IPS-15b (cell line): Measurements from ENCODE around the gene GALT.
A peak's percentile ranks its signal among the peaks of the same experiment; 100 is the strongest.
"Not testable (repeated sequence)": the region's sequence is repeated elsewhere in the genome, so short reads cannot be mapped to it uniquely, and the experiment has no call there.

Source experiments
- H3K27me3 ChIP-seq: one replicate; pipeline ENCODE4 v1.6.1; 2013; ENCODE audit warnings: low read length; ENCODE audit not compliant: control insufficient read depth, insufficient read depth
- H3K36me3 ChIP-seq: one replicate; pipeline ENCODE4 v1.6.1; 2013; ENCODE audit warnings: low read length; ENCODE audit not compliant: control insufficient read depth, insufficient read depth
- H3K4me1 ChIP-seq: one replicate; pipeline ENCODE4 v1.6.1; 2013; ENCODE audit warnings: mild to moderate bottlenecking, low read length; ENCODE audit not compliant: control insufficient read depth, insufficient read depth
- H3K4me3 ChIP-seq: one replicate; pipeline ENCODE4 v1.5.1; 2013; ENCODE audit warnings: low read depth, low read length
- H3K9ac ChIP-seq: one replicate; pipeline ENCODE4 v1.6.1; 2013; ENCODE audit warnings: low read depth, mild to moderate bottlenecking, low read length
- H3K9me3 ChIP-seq: one replicate; pipeline ENCODE4 v1.6.1; 2013; ENCODE audit warnings: mild to moderate bottlenecking, low read length; ENCODE audit not compliant: control insufficient read depth, insufficient read depth

The GALT gene

DNA sequence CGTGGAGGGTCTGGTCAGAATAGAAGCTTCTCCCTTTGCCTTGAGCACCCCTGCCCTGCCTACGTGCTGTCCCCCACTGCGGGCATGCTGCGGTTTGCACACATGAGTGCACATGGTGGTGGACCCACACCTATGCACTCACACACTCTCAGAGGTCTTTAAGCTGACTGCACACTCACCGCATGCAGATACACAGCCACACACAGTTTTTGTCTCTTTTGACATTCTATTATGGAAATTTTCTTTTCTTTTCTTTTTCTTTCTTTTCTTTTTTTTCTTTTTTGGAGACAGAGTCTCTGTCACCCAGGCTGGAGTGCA is 17.0 kb upstream of the GALT start:
- Histone ChIP-seq H3K36me3 (no peaks in the 10 kb centered on the region), H3K9me3 (no peaks in the 10 kb centered on the region), H3K9ac (no peak overlapping the region), H3K4me1 (peaks cover 6% of the 10 kb centered on the region), H3K4me3 (peak overlapping the region; percentile 48), H3K27me3 (peaks cover 83% of the 10 kb centered on the region)

DNA sequence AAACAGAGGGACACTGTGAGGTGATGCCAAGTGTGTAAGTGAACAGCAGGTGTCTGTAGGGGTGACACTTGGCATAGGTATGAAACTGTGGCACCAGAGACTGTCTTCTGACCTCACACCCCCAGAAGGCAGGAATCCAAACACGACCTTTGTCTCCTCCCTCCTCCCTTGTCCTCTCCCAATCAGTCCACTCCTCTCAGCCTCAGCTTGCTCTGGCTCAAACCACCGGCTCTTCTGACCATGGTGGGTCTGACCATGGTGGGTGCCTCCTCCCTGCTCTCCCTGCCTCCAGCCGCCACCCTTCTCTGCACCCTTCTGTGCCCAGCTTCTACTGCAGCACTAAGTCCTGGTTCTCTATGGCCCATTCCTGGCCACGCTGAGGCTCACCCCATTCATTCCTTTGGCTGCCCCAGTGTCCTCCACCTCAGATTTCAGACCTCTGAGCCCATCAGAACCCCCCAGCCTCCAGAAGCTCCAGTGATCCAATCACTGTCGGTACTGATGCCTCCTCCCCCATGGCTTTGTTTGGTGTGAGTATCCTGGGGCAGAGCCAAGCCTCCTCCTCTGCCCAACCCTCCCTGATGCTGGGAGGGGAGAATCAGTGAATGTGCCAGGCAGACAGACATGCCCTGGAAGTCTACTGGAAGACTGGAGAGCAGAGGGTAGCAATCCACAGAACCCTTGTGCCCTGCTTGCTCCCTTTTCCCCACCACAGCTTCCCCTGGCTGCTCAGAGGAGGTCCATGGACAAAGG is 15.9 kb upstream of the GALT start:
- Histone ChIP-seq H3K36me3 (peaks cover 5% of the 10 kb centered on the region), H3K4me3 (peak overlapping the region; percentile 8), H3K4me1 (peaks cover 6% of the 10 kb centered on the region), H3K9me3 (no peaks in the 10 kb centered on the region), H3K27me3 (peaks cover 72% of the 10 kb centered on the region), H3K9ac (no peak overlapping the region)

- peaks cover 7% of the 10 kb centered on the region for H3K36me3 ChIP-seq
- H3K9ac ChIP-seq = no peak overlapping the region
- peaks cover 6% of the 10 kb centered on the region for H3K4me1 ChIP-seq
- no peaks in the 10 kb centered on the region for H3K9me3 ChIP-seq
- H3K27me3 ChIP-seq = peaks cover 54% of the 10 kb centered on the region
- H3K4me3 ChIP-seq = no peak overlapping the region
Observed at GRCh38 chr9:34633166-34633565, 13.3 kb upstream of the GALT start.

- Histone ChIP-seq H3K36me3 (peaks cover 7% of the 10 kb centered on the region), H3K4me3 (no peak overlapping the region), H3K9me3 (no peaks in the 10 kb centered on the region), H3K9ac (no peak overlapping the region), H3K27me3 (peaks cover 47% of the 10 kb centered on the region), H3K4me1 (peaks cover 10% of the 10 kb centered on the region)
Observed at GRCh38 chr9:34633851-34634550, 12.5 kb upstream of the GALT start.

GRCh38 chr9:34634551-34635248 is 11.8 kb upstream of the GALT start:
- Histone ChIP-seq H3K4me1 (peaks cover 8% of the 10 kb centered on the region), H3K9ac (no peak overlapping the region), H3K27me3 (peaks cover 40% of the 10 kb centered on the region), H3K36me3 (peaks cover 7% of the 10 kb centered on the region), H3K4me3 (no peak overlapping the region), H3K9me3 (no peaks in the 10 kb centered on the region)

GRCh38 chr9:34635556-34635955 is 10.9 kb upstream of the GALT start:
- peaks cover 7% of the 10 kb centered on the region for H3K36me3 ChIP-seq
- H3K4me3 ChIP-seq = no peak overlapping the region
- no peak overlapping the region for H3K9ac ChIP-seq
- peaks cover 31% of the 10 kb centered on the region for H3K27me3 ChIP-seq
- no peaks in the 10 kb centered on the region for H3K9me3 ChIP-seq
- H3K4me1 ChIP-seq = peaks cover 8% of the 10 kb centered on the region

DNA sequence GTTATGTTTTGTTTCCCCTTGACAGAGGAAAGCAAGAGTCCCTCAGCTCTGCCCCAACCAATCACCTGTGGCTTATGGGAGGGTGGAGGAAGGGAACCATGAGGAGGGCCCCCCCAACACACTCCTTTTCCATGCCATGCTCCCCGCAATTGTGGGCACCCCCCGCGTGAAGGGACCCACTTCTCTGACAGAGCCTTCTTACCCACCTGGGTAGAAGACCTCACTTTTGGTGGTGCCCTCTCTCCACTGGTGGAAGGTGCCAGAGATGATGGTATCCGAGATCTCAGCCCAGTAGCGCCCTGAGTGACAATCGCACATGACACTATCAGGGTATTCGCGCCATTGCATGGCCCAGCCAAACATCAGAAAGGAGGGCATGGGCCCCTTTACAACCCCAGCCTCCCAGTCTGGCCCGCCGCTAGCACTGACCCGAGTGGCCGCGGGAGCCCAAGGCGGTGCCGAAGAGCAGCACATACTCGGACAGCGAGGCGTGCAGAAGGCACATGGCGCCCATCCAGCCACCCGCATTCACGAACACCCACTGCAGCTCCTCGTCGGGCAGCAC is 9.6 kb upstream of the GALT start:
- peaks cover 18% of the 10 kb centered on the region for H3K27me3 ChIP-seq
- H3K9me3 ChIP-seq = no peaks in the 10 kb centered on the region
- H3K4me3 ChIP-seq = peak overlapping the region; percentile 80
- peaks cover 8% of the 10 kb centered on the region for H3K4me1 ChIP-seq
- H3K36me3 ChIP-seq = peaks cover 7% of the 10 kb centered on the region
- peak overlapping the region; percentile 79 for H3K9ac ChIP-seq

- Histone ChIP-seq H3K36me3 (peaks cover 7% of the 10 kb centered on the region), H3K4me3 (peak within 1 kb of the TSS; percentile 80), H3K9me3 (no peaks in the 10 kb centered on the region), H3K4me1 (peaks cover 8% of the 10 kb centered on the region), H3K9ac (peak within 1 kb of the TSS; percentile 79), H3K27me3 (peaks cover 11% of the 10 kb centered on the region)
Observed at GRCh38 chr9:34637356-34638137, 8.9 kb upstream of the GALT start, which contains the start of gene SIGMAR1. SIGMAR1 (minus strand) TSS chr9:34637787; CDS start chr9:34637697, 90 bp downstream.

DNA sequence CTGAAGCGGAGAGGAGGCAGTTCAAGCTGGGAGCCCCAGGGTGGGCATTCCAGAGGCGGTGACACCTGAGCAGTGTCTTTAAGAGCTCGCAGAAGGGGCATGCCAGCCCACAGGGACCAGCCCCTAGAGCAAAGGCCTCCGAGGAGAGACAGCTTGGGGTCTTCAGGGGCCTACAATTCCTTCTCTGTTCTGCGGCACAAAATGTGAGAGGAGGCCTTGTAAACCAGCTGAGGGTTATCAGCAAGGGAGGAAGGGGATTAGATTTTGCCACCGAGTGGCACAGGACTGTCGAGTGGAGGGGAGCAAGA is 8.4 kb upstream of the GALT start:
- H3K4me1 ChIP-seq = peaks cover 8% of the 10 kb centered on the region
- peaks cover 7% of the 10 kb centered on the region for H3K36me3 ChIP-seq
- H3K4me3 ChIP-seq = peak overlapping the region; percentile 80
- H3K27me3 ChIP-seq = peaks cover 10% of the 10 kb centered on the region
- no peaks in the 10 kb centered on the region for H3K9me3 ChIP-seq
- peak overlapping the region; percentile 26 for H3K9ac ChIP-seq

- H3K9me3 ChIP-seq, H3K9ac ChIP-seq, H3K4me3 ChIP-seq, H3K27me3 ChIP-seq, H3K36me3 ChIP-seq, H3K4me1 ChIP-seq: not testable (repeated sequence)
Observed at GRCh38 chr9:34639322-34639721, 7.2 kb upstream of the GALT start.

GRCh38 chr9:34642679-34643078 is 3.8 kb upstream of the GALT start:
- H3K4me3 ChIP-seq = no peak overlapping the region
- no peaks in the 10 kb centered on the region for H3K36me3 ChIP-seq
- H3K9ac ChIP-seq = no peak overlapping the region
- no peaks in the 10 kb centered on the region for H3K9me3 ChIP-seq
- H3K27me3 ChIP-seq = no peaks in the 10 kb centered on the region
- peaks cover 22% of the 10 kb centered on the region for H3K4me1 ChIP-seq
